Muscle of back (tissue), 11 donors: ENCODE results near the gene FBXO30. TPM values are rescaled to one million over a fixed set of nuclear protein-coding genes. Genes with fewer than 3 reads are reported as not detected.
A peak's percentile ranks its signal among the peaks of the same experiment; 100 is the strongest.

Source experiments
- DNase-seq, 3 donors: peaks; one replicate each; pipeline versions ENCODE4 v3.0.0 to v3.0.0-alpha.2; 2013
- polyA plus RNA-seq, 10 donors: library from polyadenylated mRNA; unstranded; fragments of 120-200 nt; gene quantifications; one replicate each; pipeline ENCODE4 v1.2.1, GENCODE V29; 2013; ENCODE audit not compliant: insufficient read length in 10 of 10

The FBXO30 gene
- polyA plus RNA-seq, 10 donors, result 8.8 to 14.4 (median 11.1) TPM

GRCh38 chr6:145756170-145756662 lies 58.4 kb downstream of the FBXO30 start:
- peak; percentile 27 to 81 (median 58) for DNase-seq

- DNase-seq, result no peak
These were observed 58.9 kb downstream of the FBXO30 start for GRCh38 chr6:145755682-145756081.

GRCh38 chr6:145752638-145753037 lies 62.0 kb downstream of the FBXO30 start:
- peak in 1 of 3 donors; percentile 38 for DNase-seq

GRCh38 chr6:145749632-145750031 lies 65.0 kb downstream of the FBXO30 start:
- peak in 1 of 3 donors; percentile 43 for DNase-seq

GRCh38 chr6:145745861-145746260 lies 68.7 kb downstream of the FBXO30 start:
- no peak for DNase-seq

GRCh38 chr6:145744619-145745018 lies 70.0 kb downstream of the FBXO30 start:
- DNase-seq, result no peak

Other genes with a start within 250 kb of the FBXO30 start
- gene EPM2A, start 79.3 kb downstream of the FBXO30 start, polyA plus RNA-seq, result 10 to 100 TPM; 11.3 to 21.7 (median 17.0) TPM
- 10 to 100 TPM in 7 of 10 donors, 1 to 10 TPM in 3; 8.2 to 13.1 (median 11.7) TPM for gene SHPRH, start 149.6 kb upstream of the FBXO30 start, polyA plus RNA-seq
- gene GRM1, start 214.3 kb upstream of the FBXO30 start, polyA plus RNA-seq, result under 1 TPM; 0.05 to 0.15 (median 0.12) TPM